ENCODE results near the gene LCORL.
A peak's percentile ranks its signal among the peaks of the same experiment; 100 is the strongest.

Gene LCORL

GRCh38 chr4:17807446-17807845 is 214.1 kb downstream of the LCORL start:
- Histone ChIP-seq H3K36me3 (ENCODE audit: control insufficient read depth in 5 of 5, insufficient read depth in 5 of 5, low read length in 5 of 5) (peaks cover 17 to 25% (median 21%) of the 10 kb centered on the region in 5 donors), H3K4me3 (ENCODE audit: low read depth in 1 of 5, low read length in 5 of 5) (peak overlapping the region in 4 of 5 donors; percentile 5 to 46 (median 34)), H3K4me1 (ENCODE audit: control insufficient read depth in 5 of 5, insufficient read depth in 5 of 5, low read length in 5 of 5) (peaks cover 2 to 45% (median 37%) of the 10 kb centered on the region in 5 donors), H3K27me3 (ENCODE audit: control insufficient read depth in 5 of 5, insufficient read depth in 4 of 5, low read length in 5 of 5) (no peaks in the 10 kb centered on the region), H3K9me3 (ENCODE audit: control insufficient read depth in 5 of 5, low read length in 5 of 5) (no peaks in the 10 kb centered on the region), H3K27ac (ENCODE audit: low read depth, low read length) (no peak overlapping the region), H3K9ac (ENCODE audit: low read length in 5 of 5) (peak overlapping the region in 4 of 5 donors; percentile 1 to 57 (median 46))

DNA sequence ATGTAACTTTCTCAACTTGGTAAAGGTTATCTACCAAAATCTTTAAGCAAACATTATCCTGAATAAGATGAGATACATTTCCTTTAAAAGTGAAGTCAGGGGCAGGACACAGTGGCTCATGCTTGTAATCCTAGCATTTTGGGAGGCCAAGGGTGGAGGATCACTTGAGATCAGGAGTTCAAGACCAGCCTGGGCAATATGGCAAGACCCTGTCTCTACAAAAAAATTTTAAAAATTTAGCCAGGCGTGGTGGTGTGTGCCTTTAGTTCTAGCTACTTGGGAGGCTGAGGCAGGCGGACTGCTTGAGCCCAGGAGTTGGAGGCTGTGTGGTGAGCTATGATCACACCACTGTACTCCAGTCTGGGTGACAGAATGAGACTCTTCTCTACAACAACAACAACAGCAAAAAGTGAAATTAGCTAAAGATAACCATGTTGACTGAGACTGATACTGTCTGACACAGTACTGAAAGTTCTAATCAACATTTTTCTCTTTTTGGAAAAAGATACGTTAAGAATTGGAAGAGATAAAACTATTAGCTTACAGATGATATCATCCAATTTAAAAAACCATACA is 215.9 kb downstream of the LCORL start:
- no peak overlapping the region for H3K27ac ChIP-seq (ENCODE audit: low read depth, low read length)
- no peak overlapping the region for H3K4me3 ChIP-seq (ENCODE audit: low read depth in 1 of 5, low read length in 5 of 5)
- no peak overlapping the region for H3K9ac ChIP-seq (ENCODE audit: low read length in 5 of 5)
- no peaks in the 10 kb centered on the region for H3K9me3 ChIP-seq (ENCODE audit: control insufficient read depth in 5 of 5, low read length in 5 of 5)
- peaks cover 2 to 38% (median 33%) of the 10 kb centered on the region in 5 donors for H3K4me1 ChIP-seq (ENCODE audit: control insufficient read depth in 5 of 5, insufficient read depth in 5 of 5, low read length in 5 of 5)
- peaks cover 17 to 29% (median 24%) of the 10 kb centered on the region in 5 donors for H3K36me3 ChIP-seq (ENCODE audit: control insufficient read depth in 5 of 5, insufficient read depth in 5 of 5, low read length in 5 of 5)
- H3K27me3 ChIP-seq (ENCODE audit: control insufficient read depth in 5 of 5, insufficient read depth in 4 of 5, low read length in 5 of 5): no peaks in the 10 kb centered on the region

GRCh38 chr4:17797808-17798207 is 223.7 kb downstream of the LCORL start:
- Histone ChIP-seq H3K4me1 (ENCODE audit: control insufficient read depth in 5 of 5, insufficient read depth in 5 of 5, low read length in 5 of 5) (no peaks in the 10 kb centered on the region), H3K36me3 (ENCODE audit: control insufficient read depth in 5 of 5, insufficient read depth in 5 of 5, low read length in 5 of 5) (peaks cover 2 to 19% (median 9%) of the 10 kb centered on the region in 5 donors), H3K9me3 (ENCODE audit: control insufficient read depth in 5 of 5, low read length in 5 of 5) (no peaks in the 10 kb centered on the region), H3K27me3 (ENCODE audit: control insufficient read depth in 5 of 5, insufficient read depth in 4 of 5, low read length in 5 of 5) (no peaks in the 10 kb centered on the region), H3K27ac (ENCODE audit: low read depth, low read length) (no peak overlapping the region), H3K4me3 (ENCODE audit: low read depth in 1 of 5, low read length in 5 of 5) (no peak overlapping the region), H3K9ac (ENCODE audit: low read length in 5 of 5) (no peak overlapping the region)

GRCh38 chr4:17794730-17795129 is 226.8 kb downstream of the LCORL start:
- no peak overlapping the region for H3K4me3 ChIP-seq (ENCODE audit: low read depth in 1 of 5, low read length in 5 of 5)
- no peaks in the 10 kb centered on the region for H3K4me1 ChIP-seq (ENCODE audit: control insufficient read depth in 5 of 5, insufficient read depth in 5 of 5, low read length in 5 of 5)

More at GRCh38 chr4:17794730-17795129, 226.8 kb downstream of the LCORL start:
- H3K9me3 ChIP-seq (ENCODE audit: control insufficient read depth in 5 of 5, low read length in 5 of 5): no peaks in the 10 kb centered on the region
- H3K9ac ChIP-seq (ENCODE audit: low read length in 5 of 5): no peak overlapping the region
- no peak overlapping the region for H3K27ac ChIP-seq (ENCODE audit: low read depth, low read length)
- H3K36me3 ChIP-seq (ENCODE audit: control insufficient read depth in 5 of 5, insufficient read depth in 5 of 5, low read length in 5 of 5): peaks cover 0 to 8% (median 4%) of the 10 kb centered on the region in 5 donors
- H3K27me3 ChIP-seq (ENCODE audit: control insufficient read depth in 5 of 5, insufficient read depth in 4 of 5, low read length in 5 of 5): no peaks in the 10 kb centered on the region
